LHCN-M2 (cell line): Measurements from ENCODE around the gene RPS19BP1. TPM values are rescaled to one million over a fixed set of nuclear protein-coding genes. Genes with fewer than 3 reads are reported as not detected.

Source experiments
- DNase-seq: peaks from one replicate; pipeline ENCODE4 v3.0.0-alpha.2; 2012; ENCODE audit warnings: low read depth
- total RNA-seq: library from RNA; depleted of rRNA; stranded (reverse); fragments of >200 nt; gene quantifications from 2 replicates; pipeline ENCODE4 v1.2.3, GENCODE V29; 2014

RPS19BP1 gene
- total RNA-seq, 1 experiment from 2014 or later = 123 TPM

DNA sequence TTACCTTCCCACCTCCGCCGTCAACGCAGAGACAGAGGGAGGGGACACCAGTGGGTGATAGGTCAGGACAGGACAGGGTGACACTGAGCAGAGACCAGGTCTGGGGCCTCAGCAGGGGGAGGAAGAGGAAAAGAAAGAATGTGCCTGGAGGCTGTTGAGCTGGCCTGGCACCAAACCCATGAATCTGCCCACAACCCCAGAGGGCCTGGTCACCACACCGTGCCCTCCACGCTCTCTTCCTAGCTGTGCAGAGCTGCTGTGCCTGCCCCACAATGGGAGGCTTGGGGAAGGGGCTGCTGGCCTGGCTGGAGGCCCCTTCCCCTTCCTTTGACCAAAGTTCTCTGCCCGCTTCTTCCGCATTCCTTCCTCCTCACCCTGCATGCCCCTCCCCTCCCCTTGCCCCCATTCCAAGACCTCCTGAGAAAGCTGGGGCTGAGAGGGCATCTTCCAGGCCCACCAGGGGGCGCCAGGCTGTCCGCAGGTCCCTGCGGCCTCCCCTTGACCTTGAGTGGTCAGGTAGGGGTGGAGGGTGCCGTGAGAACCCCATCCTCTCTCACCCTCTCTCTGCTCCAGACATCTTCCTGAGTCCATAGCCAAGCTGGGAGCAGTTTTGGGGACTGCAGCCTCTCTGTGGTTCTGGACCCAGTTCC, 27.0 kb upstream of the RPS19BP1 start:
- no peak for DNase-seq

- DNase-seq = no peak
These were observed 26.4 kb upstream of the RPS19BP1 start for GRCh38 chr22:39558950-39559349.

- DNase-seq = no peak
These were observed 25.7 kb upstream of the RPS19BP1 start for GRCh38 chr22:39558254-39558727.

DNA sequence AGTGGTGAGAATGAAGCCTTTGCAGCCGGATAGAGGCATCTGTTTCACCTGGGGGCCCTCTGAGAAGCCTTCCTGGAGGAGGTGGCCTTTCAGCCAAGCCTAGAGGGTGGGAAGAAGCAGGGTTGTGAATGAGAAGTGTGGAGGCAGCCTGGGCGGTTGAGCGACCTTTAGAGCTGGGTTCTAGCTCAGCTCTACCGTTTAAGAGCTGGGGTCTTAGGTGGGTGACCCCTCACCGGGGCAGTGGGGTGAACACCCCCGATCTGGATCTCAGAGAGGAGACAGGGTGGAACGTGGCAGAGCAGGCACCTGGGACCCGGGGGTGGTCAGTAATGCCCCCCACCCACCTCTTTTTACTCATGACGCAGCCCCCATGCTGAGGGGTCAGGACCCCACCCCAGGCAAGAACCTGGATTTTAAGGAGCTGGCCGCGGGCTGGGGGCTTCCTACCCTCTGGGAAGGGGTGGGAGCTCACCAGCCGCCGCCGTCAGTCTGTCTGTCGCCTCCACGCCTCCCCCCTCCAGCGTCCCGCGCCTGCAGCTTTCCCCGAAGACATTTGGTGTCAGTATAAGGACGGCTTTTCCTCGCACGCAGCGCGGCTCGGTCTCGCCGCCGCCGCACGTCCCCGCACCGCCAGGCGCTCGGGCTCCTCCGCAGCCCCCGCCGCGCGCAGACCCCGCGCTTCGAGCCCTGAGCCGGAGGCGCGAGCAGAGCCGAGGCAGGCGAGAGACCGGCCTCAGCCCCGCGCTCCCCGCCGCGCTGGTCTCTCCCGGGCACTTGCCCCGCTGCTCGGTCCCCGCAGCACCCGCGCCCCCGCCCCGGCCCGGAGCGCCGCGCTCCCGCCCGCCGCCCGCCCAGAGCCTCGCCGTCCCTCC, 24.7 kb upstream of the RPS19BP1 start:
- no peak for DNase-seq

DNA sequence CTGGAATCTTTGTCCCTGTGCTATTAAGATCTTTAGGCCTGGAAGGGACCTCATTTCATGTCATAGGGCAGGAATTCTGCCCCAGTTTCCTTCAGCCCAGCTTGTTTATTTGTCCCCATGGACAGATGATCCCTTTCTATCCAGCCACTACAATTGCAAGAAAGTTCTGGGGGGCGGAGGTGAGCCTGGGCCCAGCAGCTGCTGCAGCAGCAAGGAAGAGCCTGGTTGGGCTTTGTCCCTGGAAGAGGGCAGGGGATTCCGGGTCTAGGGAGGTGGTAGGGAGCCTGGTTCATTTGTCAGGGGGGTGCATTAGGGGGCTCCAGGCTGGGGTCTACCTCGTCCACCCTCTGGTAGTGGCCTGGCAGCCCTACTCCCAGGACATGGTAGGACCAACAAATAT, 21.6 kb upstream of the RPS19BP1 start:
- DNase-seq = no peak

- DNase-seq = no peak
These were observed 20.9 kb upstream of the RPS19BP1 start for GRCh38 chr22:39553429-39553828.

DNA sequence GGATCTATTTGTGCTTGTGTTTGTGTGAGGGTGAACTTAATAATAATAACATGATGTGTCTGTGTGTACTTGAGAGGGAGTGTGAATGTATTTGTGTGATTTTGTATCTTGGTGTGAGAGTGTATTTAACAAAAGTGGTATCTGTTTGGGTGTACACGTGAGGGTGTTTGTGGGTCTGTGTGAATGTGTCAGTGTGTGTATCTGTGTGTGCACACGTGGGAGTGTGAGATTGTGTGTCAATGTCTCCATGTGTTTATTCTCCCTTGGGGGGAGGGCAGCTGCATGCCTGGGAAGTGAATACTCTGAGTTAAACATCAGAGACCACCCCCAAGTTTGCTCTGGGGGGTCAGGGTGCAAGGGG, 15.0 kb upstream of the RPS19BP1 start:
- no peak for DNase-seq

DNA sequence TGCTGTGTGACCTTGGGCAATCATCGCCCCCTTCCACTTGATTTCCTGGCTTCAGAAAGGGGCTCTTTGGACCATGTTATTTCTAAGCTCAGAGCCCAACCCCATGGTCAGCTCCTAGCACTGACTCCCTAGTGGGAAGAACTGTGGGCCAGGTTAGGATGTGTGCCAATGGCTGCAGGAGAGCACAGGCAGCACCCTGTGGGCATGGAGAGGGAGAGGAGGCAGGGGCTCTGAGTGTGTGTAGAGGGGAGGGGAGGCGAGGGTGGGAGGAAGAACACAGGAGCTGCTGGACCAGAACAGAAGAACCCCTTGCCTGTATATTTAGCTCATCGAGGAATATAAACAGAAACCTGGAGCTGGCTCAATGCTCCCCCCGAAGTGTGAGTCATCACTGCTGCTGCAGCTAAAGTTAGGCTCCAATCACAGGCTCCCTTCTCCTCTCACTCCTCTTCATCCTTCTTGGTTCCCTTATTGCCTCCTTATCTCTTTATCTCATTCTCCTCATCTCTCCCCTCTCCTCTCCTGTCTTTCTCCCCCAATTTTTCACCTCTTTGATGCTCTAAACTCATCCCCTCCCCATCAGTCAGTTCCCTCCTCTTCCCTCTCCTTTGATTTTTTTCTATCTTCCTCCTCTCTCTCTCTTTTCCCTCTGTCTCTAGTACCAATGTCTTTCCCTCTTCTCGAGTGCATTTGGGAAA, 14.5 kb upstream of the RPS19BP1 start:
- no peak for DNase-seq

DNA sequence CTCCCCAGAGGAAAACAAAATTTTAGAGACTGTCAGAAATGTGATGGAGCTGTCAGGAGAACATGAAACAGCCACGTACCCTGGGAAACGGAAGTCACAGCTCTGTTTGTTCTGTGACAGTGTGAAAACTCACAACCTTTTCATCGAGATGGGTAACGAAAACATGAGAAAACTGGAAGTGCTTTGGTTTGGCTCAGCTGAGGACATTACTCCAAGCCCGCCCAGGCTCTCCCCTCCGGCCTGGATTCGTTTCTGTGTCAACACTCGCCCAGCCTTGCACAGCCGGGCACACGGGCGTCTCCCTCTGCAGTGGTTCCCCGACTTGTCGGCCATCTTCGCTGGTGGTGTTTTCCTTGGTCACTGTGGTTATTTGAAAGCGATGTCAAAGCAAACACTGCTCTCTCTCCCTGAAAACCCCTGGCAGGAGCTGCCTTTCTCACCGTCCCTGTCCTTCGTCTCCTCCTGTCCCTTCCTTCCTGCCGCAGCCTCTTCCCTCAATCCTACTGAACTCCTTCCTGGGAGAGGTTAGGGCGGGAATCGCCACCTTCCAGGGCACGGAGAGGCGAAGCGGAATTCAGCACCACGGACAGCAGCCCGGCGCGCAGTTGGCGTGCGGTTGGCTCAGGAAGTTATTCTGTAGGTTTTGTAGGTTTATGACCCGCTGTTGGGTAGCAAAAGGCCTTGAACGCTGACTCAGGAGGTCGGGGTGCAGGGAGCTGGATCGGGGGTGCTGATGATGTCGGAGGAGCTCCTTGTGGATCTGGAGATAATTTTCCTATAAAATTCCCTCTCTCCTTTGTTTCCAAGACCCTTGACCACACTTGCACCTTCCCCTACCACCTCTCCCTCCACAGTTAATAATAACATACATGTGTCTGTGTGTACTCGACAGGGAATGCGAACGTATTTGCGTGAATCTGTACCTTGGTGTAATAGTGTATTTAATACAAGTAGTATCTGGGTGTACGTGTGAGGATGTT, 13.1 kb upstream of the RPS19BP1 start:
- DNase-seq = no peak

GRCh38 chr22:39543095-39543494, 10.5 kb upstream of the RPS19BP1 start:
- no peak for DNase-seq

GRCh38 chr22:39537975-39538374, 5.4 kb upstream of the RPS19BP1 start:
- DNase-seq = no peak

GRCh38 chr22:39536711-39537110, 4.2 kb upstream of the RPS19BP1 start:
- DNase-seq = no peak

DNA sequence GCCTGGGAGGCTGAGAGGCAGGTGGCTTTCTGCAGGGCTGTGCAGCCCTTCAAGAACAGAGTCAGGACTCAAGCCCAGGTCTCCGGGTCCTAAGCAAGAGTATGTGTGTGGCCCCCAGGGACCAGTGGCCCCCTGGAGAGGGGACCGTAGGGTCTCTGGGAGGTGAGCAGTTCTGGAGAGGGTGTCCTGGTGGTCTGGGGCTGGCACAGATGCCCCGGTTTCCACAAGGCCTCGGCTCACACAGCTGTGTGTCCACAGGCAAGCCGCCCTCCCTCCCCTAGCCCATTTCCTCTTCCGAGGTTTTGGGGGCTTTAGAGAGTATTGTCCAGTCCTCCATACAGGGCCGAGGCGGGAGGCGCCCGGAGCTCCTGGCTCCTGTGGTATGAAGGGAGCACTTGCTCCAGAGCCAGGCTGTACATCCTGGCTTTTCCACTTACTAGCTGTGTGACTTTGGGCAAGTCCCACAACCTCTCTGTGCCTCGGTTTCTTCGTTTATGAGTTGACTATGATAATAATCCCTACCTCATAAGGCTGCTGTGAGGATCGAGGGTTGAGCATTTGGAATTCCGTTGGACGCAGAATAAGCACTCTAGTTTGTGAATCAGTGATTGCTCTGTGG, 3.4 kb upstream of the RPS19BP1 start:
- DNase-seq = no peak

DNA sequence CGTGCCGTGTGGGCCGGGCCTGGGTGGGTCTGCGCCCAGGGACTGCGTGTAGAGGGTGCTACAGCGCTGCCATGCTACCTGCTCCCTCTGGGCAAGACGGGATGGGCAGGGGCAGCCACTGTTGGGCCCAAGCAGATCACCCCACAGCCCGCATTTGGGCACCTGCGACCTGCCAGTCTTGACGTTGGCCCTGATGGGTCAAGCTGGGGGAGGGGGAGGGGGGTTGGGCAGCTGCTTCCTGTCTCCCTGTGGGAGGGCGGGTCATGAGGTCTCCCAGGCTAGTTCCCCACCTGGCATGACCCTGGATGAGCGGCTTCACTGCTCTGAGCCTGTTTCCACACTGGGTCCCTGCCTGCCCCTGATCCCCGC, 2.8 kb upstream of the RPS19BP1 start:
- no peak for DNase-seq

- peak; percentile 55 for DNase-seq
These were observed 2.2 kb upstream of the RPS19BP1 start for GRCh38 chr22:39534591-39535356.

- no peak for DNase-seq
These were observed 1.6 kb upstream of the RPS19BP1 start for GRCh38 chr22:39534092-39534506.

GRCh38 chr22:39530692-39531331, 1.7 kb downstream of the RPS19BP1 start:
- peak; percentile 57 for DNase-seq

GRCh38 chr22:39530116-39530515, 2.4 kb downstream of the RPS19BP1 start:
- no peak for DNase-seq

DNA sequence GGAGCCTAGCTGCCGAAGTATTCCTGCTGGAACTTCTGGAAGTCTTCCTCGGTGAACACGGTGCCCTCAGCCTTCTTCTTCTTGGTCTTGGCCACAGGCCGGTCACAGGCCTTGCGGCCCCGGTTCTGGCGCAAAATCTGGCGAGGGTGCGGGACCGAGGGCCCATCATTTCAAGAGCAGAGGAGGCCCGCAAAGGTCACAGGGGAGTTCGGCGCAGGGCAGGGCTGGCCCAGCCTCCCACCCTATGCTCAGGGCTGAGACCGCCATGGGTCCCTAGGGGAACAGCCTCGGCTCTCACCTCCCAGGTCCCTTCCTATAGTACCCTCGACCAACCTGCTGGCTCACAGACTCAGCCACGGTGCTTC, 3.1 kb downstream of the RPS19BP1 start:
- DNase-seq = no peak
